MV-4-11 (cell line): ENCODE measurements around the gene GRID2.

Source experiments
- DNase-seq: peaks from one replicate; lab custom pipeline; 2025; lab: John Stamatoyannopoulos, UW

Gene GRID2

DNA sequence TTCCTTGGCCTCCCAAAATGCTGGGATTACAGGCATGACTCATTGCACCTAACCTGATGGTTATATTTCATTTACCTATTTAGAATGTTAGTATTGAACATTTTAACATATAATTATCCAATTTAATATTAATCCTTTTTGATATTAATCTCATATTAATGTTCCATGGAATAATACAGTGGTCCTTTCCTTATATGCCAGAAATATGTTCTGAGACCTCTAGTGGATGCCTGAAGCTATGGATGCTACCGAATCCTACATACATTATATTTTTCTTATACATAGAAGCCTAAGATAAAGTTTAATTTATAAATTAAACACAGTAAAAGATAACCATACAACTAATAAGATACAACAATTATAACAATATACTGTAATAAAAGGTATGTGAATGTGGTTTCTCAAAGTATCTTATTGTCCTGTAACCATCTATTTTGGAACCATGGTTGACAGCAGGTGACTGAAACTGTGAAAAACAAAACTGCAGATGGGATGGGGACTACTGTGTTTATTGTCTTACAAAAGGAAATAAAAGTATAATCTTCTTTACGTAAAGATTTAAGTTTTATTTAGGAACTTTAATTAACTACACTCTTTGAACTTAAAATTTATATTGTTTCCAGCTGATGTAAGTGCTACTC lies 431.4 kb downstream of the GRID2 start:
- DNase-seq, result no peak

DNA sequence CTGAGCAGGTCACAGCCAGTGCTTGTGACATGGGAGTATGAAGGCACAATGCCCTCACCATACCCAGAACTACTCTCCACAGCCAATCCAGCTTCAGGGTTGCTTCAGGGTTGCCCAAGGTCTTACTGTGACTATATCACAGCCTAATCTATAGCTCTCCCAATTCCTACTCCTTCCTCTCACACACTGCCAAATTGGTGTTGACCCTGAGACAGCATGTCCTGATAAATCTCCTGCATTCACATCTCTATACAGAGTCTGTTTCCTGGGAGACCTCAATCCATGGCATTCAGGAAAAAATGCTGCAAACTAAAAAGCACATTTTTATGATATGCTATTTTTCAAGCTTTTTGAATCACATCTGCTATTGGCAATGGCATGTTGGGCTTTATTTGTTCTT lies 456.7 kb downstream of the GRID2 start:
- DNase-seq, result no peak

DNA sequence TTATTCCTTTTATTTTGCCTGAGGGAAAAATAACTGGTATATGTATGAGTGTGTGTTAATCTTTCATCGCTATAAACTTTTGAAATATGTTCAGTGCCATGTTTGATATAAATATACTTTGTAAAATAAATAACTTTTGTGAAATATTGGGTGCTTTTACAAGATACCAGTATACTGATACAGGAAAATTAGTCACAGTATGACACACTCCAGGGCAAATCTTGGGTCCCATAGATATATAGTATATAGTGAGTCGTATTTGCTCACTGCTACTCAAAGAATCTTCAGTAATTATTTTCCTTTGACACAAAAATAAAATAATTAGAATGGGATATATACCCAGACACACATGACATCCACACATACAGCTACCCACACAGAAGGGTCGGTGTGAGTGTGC lies 472.3 kb downstream of the GRID2 start:
- no peak for DNase-seq

DNA sequence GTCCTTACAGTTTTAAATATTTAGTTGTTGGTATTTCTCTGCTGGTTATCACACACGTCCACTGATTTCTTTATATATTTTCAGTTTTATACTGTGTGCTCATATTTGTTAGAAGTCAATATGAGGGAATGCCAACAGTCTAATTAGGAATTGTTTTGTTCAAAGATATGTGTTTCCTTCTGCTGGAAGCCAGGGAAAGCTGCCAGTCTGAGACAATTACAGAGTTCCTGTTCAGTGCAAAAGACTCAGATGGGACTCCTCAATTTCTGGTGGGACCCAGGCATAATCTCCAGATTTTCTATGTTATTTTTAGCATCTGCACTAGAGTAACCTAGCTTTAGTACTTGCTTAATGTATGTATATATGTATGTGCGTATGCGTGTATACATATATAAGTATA lies 486.0 kb downstream of the GRID2 start:
- DNase-seq, result no peak

DNA sequence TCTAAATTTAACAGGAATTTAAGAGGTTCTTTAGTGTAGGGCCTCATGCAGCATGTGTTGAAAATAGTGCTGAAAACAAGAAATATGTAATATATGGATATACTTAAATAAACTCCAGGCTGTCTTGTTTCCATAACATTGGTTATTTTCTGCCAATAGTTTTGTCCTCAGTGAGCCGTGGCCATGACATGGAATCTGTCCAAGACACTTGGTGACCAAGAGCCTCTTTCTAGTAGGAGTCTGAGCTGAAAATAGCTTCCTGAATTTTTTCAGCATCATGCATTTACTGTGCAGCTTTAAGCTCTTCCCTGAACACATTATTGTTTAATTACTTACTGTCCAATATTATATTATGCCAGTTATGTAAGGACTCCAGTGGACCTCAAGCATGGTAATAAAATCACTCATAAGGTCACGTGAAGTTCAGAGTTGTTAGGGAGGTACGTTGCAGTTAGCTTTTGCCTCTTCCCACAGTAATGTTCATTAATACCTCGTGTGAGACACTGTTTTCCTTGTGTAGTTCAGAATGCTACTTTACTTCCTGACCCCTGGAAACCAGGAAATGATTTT lies 488.2 kb downstream of the GRID2 start:
- DNase-seq, result no peak

DNA sequence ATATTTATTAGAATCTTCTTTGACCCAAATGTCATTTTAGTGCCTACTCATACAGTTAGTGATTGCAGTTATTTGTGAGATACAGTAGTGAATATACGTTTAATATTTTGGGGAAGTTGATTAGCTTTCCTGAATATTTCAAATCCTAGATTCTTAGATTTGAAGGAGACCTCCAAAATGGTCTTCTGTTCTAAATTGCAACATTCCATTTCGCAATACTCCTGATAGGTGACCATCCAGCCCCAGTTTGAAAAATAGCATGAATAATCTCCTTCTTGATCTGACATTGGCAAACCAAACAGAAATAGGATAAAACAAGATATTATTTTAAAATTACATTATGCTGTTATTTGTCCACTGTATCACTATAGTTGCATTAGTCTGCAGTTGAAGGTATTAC lies 505.6 kb downstream of the GRID2 start:
- no peak for DNase-seq

DNA sequence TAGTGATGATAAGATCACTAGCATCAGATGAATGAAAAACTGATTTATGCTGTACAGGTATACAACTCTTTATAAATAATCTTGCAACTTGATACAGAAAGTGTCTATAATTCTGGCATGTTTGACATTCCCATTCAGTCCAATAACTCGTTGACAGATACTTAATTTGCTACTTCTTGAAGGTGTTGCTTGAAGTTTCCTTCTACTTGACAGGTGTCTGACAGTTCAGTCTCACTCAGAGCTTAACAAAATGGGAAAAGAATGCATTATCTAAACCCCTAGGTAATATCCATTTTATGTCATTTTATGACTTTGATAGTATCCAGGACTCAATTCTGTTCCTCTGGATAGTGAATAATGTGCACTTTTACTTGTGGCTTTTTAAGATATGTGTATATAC lies 508.9 kb downstream of the GRID2 start:
- no peak for DNase-seq

DNA sequence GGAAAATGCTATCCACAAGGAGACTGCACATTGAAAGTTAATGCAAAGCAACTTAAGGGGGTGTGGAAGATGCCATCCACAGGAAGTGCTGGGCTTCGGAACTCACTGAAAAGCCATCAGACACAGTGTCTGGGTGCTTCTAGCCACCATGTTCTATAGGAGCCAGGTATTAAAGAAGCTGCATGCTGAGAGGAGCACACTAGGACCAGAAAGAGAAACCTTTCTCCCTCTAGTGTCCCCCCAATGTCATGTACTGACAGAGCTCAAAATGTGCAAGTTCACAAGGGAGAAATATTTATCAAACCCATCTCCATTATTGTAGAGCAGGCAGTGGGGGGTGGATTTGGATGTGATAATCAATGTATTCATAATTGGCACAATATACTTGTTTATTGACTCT lies 510.9 kb downstream of the GRID2 start:
- no peak for DNase-seq

DNA sequence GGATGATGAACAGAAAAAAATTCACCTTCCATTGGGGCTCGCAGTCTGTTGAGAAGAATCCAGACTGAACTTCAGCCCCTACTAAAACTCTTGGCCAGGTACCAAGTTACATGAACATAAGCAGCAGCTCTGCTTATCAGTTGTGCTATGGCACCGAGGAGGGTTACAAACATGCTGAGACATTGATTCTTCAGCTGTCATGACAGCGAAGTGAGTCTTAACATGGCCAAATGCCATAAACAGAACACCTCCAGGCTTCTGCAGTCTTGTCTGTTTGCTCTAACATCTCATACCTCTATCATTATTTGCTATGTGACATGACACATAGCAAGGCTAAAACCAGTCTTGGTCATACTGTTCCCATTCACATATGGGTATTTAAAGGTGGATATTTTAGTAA lies 521.5 kb downstream of the GRID2 start:
- DNase-seq, result no peak

DNA sequence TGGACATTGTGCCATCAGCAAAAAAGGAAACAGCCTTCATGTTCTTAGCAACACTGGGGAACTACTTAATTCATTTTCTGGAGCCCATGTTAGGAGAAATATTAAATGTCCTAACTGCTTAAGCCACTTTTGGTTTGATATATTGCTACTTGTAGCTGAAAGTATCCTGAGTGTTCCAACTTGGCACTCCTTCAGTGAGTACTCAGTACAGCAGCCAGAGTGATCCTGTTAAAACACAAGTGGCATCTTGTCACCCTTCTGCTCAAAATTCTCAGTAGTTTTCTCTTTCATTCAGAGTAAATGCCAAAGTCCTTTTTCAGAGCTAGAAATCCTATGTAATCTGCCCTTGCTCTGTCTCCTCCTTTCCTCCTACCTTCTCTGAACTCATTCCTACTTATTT lies 522.0 kb downstream of the GRID2 start:
- no peak for DNase-seq

DNA sequence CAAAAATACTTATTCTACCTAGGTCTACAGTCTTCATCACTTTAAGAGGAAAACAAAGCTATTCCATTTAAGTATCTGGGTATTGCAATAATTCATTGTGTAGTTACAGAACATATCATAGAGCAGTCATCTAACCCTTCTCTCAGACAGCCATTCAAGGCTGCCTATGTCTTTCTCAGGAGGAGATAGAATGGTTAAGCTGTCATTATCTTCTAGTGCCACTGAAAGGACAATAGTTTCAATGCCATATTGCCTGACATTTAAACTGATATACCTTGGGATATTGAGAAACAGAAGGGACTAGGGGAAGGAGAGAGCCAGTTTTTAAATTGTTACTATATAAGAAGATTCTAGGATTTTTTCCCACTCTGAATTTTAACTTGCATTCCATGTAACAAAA lies 527.0 kb downstream of the GRID2 start:
- no peak for DNase-seq

DNA sequence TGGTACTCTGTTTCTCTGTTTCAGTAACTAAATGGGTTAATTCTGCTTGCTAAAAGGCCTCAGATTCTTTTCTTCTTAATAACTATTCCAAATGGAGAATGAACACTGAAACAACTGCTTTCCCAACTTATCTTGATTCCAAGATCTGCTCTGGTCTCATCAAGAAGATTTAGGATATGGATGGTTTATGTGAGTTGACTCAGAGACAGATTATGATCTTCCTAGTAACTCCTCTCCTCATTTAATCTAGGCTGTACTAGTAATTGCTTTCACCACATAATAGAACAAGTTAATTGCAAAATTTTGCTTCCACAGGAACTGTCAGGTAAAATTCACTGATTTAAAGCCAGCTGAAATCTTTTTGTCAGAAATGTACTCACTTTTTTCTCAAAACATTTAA lies 537.1 kb downstream of the GRID2 start:
- no peak for DNase-seq

DNA sequence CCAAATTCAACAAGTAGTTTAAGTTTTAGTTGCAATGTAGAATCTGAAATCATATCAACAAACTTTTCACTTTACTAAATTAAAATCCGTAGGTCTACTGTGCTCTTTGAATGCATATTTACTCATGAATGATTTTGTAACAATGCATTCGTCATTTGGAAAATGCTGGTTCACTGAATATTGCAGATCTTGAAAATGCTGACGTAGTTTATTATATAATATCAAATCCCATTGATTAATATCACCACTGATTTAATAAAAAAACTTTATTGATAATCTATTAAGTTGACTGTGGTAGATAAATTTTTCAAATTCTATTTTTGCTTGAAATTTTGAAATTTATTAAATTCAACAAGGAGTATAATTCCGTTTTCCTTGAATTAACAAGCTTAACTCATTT lies 540.0 kb downstream of the GRID2 start:
- no peak for DNase-seq

DNA sequence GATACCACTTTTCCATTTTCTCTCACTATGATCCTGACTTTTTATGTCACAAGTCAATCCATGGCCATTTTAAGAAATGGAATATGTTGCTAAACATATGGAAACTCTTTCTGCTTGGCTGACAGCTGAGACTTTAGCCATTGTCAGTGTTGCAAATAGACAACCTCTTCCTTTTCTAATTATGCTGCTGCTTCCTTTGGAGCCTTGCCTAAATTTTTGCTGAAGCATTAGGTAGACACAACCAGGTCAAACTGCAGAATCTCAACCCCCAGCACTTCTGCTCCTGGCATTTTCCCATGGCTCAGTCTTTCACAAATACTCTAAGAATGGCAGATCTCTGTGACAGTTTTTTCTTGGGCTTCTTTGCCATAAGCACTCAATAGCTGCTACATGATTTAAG lies 543.3 kb downstream of the GRID2 start:
- no peak for DNase-seq

DNA sequence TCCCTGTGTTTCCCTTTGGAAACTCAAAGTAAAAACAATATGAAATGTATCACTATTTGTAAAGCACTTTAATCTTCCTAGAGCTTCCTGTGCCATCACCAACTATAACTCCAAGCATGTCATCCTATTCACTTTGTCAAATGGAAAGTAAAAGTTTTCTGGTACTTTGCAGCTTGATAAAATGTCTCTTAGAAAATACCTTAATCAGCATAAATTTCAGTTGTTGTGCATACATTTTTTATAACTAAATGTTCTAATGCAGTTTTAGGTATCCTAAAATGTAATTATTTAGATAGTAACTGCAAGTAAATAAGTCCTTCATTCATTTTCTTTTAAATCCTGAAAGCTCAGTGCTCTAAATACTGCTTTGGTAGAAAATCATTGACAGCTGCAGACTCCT lies 558.7 kb downstream of the GRID2 start:
- no peak for DNase-seq

DNA sequence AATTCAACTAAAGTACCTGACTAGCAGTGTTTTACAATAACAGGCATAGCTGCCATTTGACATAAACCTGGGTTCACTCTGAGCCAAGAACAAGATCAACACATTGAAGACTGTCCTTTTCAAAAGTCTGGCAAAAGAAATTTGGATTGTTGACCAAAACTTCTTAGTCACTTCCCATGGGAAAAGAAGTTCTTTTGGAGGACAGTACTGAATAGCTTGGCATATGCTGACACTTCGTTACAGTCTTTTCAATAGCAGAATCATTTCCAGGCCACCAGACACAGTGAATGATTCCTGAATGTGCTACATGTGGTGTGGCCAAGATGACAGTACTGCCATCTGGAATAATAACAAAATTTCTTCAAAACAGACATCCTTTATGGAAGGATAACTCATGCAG lies 560.3 kb downstream of the GRID2 start:
- DNase-seq, result no peak

DNA sequence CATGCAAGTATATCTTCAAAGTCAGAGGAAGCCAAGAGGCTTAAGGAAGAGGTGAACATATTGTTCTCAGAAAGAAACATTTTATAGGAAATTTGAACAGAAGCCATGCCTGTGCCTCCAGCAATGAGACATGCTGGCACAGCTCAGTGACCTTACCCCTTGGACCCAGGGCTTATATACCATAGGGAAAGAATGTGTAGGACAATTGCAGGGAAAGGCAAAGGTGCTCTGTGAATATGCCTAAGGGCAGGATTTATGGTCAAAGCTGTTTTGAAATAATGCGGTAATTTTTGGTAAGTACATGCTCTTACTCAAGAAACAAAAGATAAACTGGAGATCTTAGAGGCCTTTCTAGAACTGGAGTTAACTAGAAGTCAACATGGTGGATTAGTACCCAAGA lies 568.8 kb downstream of the GRID2 start:
- no peak for DNase-seq

DNA sequence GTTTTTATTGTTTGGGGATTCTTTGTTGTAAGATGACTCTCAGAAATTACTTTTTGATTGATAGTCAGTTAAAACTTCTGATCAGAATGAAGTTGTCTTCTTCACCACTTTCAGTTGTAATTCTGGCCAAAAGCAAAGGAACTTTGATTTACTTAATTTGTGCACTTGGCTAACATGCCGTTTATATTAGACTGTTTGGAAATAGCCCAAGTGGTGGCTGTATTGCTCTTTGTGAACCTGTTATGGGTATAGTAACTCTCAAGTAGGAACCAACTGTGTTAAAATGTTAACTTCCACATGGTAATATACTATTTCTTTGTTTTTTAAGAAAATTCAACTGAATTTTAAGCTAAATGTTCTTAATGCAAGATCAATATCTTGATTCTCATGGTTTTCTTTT lies 581.9 kb downstream of the GRID2 start:
- DNase-seq, result no peak

DNA sequence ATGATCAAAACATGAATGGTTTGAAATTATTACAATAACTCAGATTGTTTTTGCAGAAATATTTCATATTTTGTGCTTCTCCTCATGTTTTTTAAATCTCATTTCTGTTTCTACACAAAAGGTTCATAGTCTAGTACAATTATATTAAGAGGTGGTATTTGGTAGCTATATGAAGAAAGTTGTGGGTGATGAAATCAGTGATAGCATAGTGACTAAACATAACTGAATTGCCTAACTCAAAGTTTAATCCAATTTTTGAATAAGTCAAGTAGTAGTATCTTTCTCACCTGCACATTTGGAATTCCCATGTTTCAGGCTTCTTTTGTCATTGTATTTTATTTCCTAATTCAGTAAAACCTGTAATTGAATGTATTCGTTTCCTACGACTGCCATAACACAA lies 648.7 kb downstream of the GRID2 start:
- DNase-seq, result no peak

DNA sequence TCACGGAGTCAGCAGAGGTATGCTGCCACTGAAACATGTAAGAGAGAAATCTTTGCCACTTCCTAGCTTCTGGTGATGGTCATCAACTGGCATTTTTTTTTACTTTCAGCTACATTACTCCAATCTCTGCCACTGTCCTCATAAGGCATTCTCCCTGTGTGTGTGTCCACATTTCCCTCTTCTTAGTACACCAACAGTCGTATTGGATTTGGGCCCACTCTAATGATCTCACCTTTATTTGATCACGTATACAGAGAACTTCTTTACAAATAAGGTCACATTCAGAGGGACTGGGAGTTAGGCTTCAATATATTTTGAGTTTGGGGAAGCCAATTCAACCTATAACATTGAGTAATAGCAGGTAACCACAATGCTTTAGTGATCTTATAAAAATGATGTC lies 649.1 kb downstream of the GRID2 start:
- DNase-seq, result no peak

DNA sequence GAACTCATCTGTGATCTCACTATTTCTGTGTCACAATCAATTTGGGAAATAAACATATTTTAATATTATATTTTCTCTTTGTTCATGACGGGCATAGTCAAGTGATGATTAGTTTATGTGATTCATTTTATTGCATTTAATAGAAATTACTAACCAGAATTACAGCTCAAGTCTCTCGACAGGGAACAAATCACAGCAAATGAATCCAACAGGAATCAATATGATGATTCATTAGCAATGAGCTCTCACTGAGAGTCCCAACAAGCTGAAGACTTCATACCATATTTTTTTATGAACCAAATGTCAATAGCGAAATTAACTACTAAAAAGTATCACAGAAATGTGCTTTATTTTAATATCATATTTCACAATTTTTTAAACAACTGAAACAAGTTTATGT lies 649.7 kb downstream of the GRID2 start:
- DNase-seq, result no peak

DNA sequence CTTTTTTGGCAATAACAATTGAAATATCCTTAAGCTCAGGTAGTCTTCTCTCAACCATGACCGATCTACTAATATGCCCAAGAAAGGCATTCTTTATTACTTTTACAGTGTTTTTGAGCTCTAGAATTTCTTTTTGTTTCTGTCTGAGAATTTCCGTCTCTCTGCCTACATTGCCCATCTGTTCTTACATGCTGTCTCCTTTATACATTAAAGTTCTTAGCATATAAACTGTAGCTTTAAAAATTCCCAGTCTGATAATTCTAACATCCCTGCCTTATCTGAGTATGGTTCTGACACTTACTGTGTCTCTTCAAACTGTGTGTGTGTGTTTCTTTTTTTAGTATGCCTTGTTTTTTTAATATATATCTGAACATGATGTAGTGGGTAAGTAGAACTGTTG lies 658.1 kb downstream of the GRID2 start:
- DNase-seq, result no peak

DNA sequence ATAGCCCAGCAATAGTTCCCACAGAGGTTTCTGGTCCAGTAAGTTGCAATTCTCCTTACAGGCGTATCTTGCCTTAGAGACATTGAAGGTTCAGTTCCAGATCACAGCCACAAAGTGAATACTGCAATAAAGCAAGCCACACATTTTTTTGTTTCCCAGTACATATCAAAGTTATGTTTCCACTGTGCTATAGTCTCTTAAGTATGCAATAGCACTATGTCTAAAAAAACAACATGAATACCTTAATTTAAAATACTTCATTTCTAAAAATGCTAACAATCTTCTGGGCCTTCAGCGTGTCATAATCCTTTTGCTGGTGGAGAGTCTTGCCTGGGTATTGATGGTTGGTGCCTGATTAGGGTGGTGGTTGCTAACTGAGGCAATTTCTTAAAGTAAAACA lies 659.1 kb downstream of the GRID2 start:
- DNase-seq, result no peak

DNA sequence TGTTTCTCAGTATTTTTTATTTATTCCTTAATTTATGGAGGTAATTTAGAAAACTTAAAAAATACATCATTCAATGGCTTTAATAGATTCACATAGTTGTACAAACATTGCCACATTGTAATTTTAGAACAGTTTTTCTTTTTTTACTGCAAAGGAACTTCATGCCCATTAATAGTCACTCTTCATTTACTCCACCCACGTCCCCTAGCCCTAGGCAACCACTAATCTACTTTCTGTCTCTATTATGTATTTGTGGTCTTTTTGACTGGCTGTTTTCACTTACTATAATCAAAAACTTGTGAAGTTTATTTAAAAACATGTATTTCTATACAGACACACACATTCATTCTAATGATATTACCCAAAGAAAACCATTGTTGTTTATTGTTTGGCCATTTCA lies 664.8 kb downstream of the GRID2 start:
- no peak for DNase-seq

DNA sequence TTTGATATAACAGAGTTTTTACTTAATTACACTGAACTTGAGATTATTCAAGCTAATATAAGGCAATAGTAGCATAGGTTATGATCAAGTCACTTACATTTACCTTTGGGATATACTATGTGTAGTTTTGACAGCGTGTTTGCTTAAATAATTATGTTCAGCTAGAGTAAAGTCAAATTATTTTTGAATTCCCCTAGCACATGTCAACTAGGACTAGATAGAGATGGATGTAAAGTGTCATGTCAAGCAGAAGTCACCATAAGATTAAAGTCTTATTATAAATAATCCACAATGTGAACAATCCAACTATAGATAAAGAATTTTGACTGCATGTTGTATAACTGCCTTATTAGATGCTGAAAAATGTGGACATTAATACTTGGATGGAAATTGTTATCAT lies 665.2 kb downstream of the GRID2 start:
- no peak for DNase-seq
